ENCODE data around the gene ABCC4. TPM values are rescaled to one million over a fixed set of nuclear protein-coding genes. Genes with fewer than 3 reads are reported as not detected.

ABCC4 gene
- total and polyA plus RNA-seq, 9 of the 15 experiments (the other 6 are each of a cell fraction or from before 2014, with no cell fraction given), result 9.4 to 46.1 (median 25.4) TPM

DNA sequence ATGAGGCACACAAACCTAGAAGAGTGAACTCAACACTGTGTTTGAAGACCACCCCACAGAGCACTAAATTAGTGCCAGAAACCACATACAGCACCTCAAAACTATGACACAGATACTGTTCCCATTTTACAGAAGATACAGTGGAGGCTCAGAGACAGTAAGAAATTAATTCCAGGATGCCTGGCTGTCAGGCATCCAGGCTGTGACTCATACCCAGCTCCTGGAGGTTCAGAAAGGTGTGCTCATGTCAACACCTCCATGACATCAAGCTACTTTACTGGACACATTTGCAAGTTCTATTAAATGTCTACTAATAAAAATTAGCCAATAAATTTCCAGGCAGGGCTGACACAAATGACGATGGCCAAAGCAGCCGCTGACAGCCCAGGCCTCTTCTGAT lies 176.3 kb downstream of the ABCC4 start:
- no peak for TF ChIP-seq ZBTB2 (IDR thresholded peaks at IDR 0.05)
- TF ChIP-seq NELFE (IDR thresholded peaks at IDR 0.05; ENCODE audit: insufficient read depth, insufficient read length), result no peak
- no peak for TF ChIP-seq HOXB6 (CRISPR knock-in tag; IDR thresholded peaks at IDR 0.05; ENCODE audit: borderline replicate concordance)
- no peak for TF ChIP-seq ZNF165 (CRISPR knock-in tag; IDR thresholded peaks at IDR 0.05; ENCODE audit: borderline replicate concordance)
- TF ChIP-seq NCOA4 (IDR thresholded peaks at IDR 0.05; ENCODE audit: partially characterized antibody), result no peak
- TF ChIP-seq SOX6 (IDR thresholded peaks at IDR 0.05), result no peak
- no peak for TF ChIP-seq CREB1 (IDR thresholded peaks at IDR 0.05)
- TF ChIP-seq CREB1 (CRISPR knock-in tag; IDR thresholded peaks at IDR 0.05), result no peak
- TF ChIP-seq ADNP (tag; IDR thresholded peaks at IDR 0.05), result no peak
- no peak overlapping the region for H3K27ac ChIP-seq (ENCODE audit: extremely low read depth, low read depth, low read length)
- no peaks in the 10 kb centered on the region for H3K79me2 ChIP-seq (ENCODE audit: control insufficient read depth, insufficient read depth, low read length)
- DNase-seq (ENCODE audit: extremely low read depth in 1 of 4, low spot score in 3 of 4) (no peak), FAIRE-seq (no peak), ATAC-seq (no peak)
- H3K4me3 ChIP-seq, result no peak overlapping the region
- WGBS (ENCODE audit: insufficient coverage, low coverage, missing lambda C conversion rate), result 97% methylated on average over 2 of the region's 2 CpGs
- in situ Hi-C loops (cut with MboI) (no loop called here), intact Hi-C loops (cut with micrococcal nuclease) (no loop called here)
- H3K9me3 ChIP-seq (replicated peaks; ENCODE audit: control insufficient read depth, insufficient read depth, low read depth, low read length), result no peaks in the 10 kb centered on the region
- no peaks in the 10 kb centered on the region for H4K20me1 ChIP-seq (replicated peaks; ENCODE audit: control insufficient read depth, insufficient read depth, low read length)
- H3K4me1 ChIP-seq (replicated peaks in 1 of 2; ENCODE audit: control insufficient read depth in 2 of 2, insufficient read depth in 2 of 2, low read length in 2 of 2), result no peaks in the 10 kb centered on the region
- no TSS peak for BruUV-seq (replicated peaks)
- no peaks in the 10 kb centered on the region for H3K27me3 ChIP-seq (ENCODE audit: control insufficient read depth in 2 of 2, insufficient read depth in 2 of 2, low read length in 2 of 2)
- no peak overlapping the region for H3K4me2 ChIP-seq (ENCODE audit: insufficient read depth, low read length)
- peaks cover 20% of the 10 kb centered on the region; the same call in 2 of the 3 replicates for H3K36me3 ChIP-seq (ENCODE audit: control insufficient read depth, insufficient read depth, low read length)
- H3K9ac ChIP-seq (ENCODE audit: insufficient read depth in 1 of 2, low read depth in 2 of 2, low read length in 2 of 2), result no peak overlapping the region
- H3K9me1 ChIP-seq (ENCODE audit: control insufficient read depth, insufficient read depth, low read length), result no peaks in the 10 kb centered on the region
- POLR2A ChIA-PET, result no interaction called here
- H2AFZ ChIP-seq (ENCODE audit: low read depth, low read length), result no peak overlapping the region
- CTCF ChIA-PET (ENCODE audit: low intra/inter-chr PET ratio), result no interaction called here

Measured in K562 (cell line).